B cell (primary cell): ENCODE results near the gene PYGM.
A peak's percentile ranks its signal among the peaks of the same experiment; 100 is the strongest.

ENCODE experiments used
- EZH2 ChIP-seq: IDR thresholded peaks from 2 replicates; pipeline ENCODE4 v1.6.1; 2012; ENCODE audit warnings: borderline replicate concordance, low read depth, mild to moderate bottlenecking, moderate library complexity, low read length; ENCODE audit not compliant: insufficient read depth, poor library complexity, severe bottlenecking
- TF ChIP-seq, protein P1 (sequence below): fragments of 200-600 bp; IDR thresholded peaks from one replicate; pipeline ENCODE4 v1.8.0; 2022; ENCODE audit warnings: antibody characterized with exemption, mild to moderate bottlenecking

GRCh38 chr11:64787526-64788320 lies 27.9 kb upstream of the PYGM start:
- TF ChIP-seq, protein P1, sequence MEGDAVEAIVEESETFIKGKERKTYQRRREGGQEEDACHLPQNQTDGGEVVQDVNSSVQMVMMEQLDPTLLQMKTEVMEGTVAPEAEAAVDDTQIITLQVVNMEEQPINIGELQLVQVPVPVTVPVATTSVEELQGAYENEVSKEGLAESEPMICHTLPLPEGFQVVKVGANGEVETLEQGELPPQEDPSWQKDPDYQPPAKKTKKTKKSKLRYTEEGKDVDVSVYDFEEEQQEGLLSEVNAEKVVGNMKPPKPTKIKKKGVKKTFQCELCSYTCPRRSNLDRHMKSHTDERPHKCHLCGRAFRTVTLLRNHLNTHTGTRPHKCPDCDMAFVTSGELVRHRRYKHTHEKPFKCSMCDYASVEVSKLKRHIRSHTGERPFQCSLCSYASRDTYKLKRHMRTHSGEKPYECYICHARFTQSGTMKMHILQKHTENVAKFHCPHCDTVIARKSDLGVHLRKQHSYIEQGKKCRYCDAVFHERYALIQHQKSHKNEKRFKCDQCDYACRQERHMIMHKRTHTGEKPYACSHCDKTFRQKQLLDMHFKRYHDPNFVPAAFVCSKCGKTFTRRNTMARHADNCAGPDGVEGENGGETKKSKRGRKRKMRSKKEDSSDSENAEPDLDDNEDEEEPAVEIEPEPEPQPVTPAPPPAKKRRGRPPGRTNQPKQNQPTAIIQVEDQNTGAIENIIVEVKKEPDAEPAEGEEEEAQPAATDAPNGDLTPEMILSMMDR = peak; percentile 77
- no peak for TF ChIP-seq EZH2
